Activated CD8-positive, alpha-beta memory T cell treated with anti-CD3 and anti-CD28 coated beads, Interleukin-2, amount 50 U/mL, for 1 hour (primary cell): ENCODE measurements around the gene CRHR2.

Source experiments
- DNase-seq: peaks from one replicate; pipeline ENCODE4 v3.0.0-alpha.2; 2020; ENCODE audit errors: extremely low read depth

The CRHR2 gene

GRCh38 chr7:30618080-30618676, 64.1 kb downstream of the CRHR2 start:
- DNase-seq: no peak

DNA sequence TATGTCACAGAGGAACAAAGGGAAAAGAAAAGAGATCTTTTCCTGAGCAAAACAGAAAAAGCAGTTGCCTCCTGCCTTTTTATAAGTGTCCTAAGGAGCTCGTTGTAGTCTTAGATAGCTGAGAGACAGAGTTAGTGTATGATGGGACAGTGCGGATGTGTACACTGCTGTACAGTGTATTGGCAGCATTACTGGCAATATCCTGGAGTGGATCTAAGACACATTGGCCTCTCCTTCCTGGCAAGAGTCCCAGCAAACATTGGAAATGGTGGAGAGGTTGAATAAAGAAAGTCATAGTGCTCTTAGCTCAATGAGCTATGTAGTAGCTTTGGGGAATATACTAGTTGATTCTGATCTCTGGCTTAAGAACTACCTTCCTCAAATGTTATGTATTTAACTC, 64.9 kb downstream of the CRHR2 start:
- DNase-seq: no peak

DNA sequence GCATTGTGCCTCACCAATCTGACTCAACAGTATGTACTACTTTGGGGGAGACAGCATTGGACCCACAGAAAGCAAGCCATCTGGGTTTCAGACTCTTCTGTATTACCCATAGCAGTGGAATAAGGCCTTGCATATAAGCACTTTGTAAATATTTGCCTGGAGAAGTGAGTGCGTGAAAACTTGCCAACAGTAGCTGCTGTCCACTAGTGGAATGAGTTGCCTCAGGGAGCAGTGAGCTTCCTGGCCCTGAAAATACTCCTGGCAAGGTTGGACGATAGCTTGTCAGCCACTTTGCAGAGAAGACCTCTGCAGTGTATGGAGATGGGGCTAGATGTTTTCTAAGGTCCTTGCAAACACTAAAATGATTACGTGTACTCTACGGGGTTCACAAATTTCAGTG, 65.9 kb downstream of the CRHR2 start:
- DNase-seq: no peak

- no peak for DNase-seq
These were observed 68.6 kb downstream of the CRHR2 start for GRCh38 chr7:30613366-30614325.

GRCh38 chr7:30612658-30613265, 69.5 kb downstream of the CRHR2 start:
- no peak for DNase-seq

DNA sequence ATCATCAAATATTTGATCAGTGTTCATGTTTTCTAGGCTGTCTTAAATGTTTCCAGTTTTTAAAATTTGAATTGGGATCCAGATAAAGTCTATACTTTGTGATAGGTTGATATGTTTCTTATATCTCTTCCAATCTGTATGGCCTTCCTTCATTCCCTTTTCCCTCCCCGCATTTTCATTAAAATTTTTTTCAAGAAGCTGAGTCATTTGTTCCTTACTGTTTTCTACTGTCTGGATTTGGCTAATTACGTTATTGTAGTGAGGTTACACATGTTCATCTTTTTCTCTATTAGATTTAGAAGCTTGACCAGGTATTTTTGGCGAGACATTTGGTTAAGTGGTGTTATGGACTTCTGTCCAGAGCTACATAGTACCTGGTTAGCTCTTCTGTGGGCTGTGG, 76.4 kb downstream of the CRHR2 start:
- DNase-seq: no peak

DNA sequence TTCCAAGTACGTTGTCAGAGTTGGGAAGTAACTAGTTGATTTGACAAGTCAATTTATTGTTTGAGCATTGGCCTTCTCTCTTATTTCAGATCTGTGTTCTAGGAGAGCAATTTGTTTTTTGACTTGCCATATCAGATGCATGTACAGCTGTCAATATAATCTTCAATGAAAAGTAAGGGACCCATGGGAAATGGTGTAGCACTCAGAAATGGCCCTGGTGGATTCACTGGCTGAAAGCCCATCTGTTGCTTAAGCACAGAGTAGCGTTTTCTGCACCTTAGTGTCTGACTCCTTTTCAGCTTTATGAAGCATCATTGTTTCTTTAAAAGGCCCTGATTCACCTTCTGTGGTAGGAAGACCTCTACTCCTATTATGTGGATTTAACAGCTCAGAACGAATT, 77.4 kb downstream of the CRHR2 start:
- DNase-seq: no peak
